Epidermal melanocyte (primary cell): ENCODE measurements around the gene PMEPA1.

Experiments used
- DNase-seq: peaks from one replicate; pipeline ENCODE4 v3.0.0; 2011; ENCODE audit warnings: low spot score; ENCODE audit not compliant: insufficient read length

Gene PMEPA1

DNA sequence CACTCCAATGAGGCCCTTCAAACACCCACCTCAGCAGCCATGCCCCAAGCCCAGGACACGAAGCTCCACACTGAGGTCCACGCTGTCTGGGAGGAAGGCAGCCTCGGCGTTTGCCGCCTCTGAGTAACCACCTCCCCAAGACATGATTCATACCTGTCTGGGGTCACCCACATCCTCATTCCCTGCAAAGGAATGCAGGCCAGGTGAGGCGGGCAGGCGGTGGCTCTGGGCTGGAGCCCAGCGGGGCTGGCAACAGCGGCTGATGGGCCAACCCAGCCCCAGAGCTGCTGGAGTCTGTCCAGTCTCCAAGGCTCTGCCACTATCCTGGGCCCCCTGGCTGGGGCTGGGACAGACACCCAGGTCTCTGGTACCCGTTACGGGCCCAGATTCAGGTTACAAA is 14.8 kb downstream of the PMEPA1 start:
- no peak for DNase-seq

- DNase-seq, result no peak
Measured at GRCh38 chr20:57694481-57694880, 15.3 kb downstream of the PMEPA1 start.

GRCh38 chr20:57693670-57694329 is 16.0 kb downstream of the PMEPA1 start:
- no peak for DNase-seq

DNA sequence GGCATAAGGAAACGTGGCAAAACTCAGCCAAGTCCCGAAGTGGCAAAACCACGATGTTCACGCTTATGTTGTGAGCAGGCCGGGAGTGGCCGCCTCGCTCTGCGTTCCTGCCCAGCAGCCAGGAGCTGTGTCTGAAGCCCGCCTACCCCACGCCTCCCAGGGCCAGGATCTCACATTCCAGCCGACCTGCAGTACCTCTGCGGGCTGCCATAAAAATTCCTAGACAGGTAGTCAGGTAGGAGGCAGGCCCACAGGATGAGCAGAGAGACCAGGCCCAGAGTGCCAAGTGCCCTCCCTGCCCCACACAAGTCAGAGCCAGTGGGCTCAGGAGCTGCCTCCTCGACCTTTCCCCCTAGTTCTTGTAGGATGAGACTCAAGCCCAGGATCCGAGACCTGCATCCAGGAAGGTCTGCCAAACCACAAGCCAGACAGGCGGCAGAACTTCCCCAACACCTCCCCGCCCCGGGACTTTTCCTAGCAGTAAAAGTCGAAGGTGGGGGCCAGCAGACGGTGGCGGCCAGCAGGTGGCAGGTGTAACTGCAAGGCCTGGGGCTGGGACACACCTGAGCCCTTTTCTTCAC is 16.7 kb downstream of the PMEPA1 start:
- no peak for DNase-seq

DNA sequence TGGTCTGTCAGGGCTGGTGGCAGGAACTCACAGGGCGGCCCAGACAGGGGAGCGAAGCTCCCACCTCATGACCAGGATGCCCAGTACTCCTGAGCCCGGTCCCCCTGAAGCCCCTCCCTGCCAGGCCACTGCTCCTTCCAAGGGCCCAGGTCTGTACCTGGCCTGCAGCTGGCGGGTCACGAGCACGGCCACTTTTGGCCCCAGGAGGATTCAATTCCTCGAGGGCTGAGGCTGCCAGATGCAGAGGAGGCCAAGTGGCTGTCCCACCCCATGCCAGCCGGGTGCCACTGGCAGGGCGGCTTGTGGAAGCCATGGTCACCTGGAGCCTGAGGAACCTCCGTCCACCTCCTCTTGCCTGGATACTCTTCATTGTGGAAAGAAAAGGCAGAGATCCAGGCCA is 17.4 kb downstream of the PMEPA1 start:
- no peak for DNase-seq

DNA sequence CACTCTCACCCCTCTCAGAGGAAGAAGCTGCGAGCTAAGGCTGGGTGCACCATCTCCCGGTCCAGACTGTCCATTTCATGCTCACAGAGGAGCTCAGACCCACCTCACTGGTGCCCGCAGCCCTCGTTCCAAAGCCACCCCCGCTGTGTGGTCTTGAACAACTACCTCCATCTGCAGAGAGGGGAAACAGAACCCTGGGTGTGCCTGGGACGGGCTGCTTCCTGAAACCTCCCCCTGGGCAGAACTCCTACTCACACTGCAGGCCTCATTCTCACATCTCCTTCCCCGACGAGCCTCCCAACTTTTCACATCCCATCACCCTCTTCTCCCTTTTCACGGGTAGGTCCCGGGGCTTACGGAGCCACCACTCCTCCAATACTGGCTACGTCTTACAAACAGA is 18.1 kb downstream of the PMEPA1 start:
- DNase-seq, result no peak

GRCh38 chr20:57690525-57690924 is 19.3 kb downstream of the PMEPA1 start:
- no peak for DNase-seq

DNA sequence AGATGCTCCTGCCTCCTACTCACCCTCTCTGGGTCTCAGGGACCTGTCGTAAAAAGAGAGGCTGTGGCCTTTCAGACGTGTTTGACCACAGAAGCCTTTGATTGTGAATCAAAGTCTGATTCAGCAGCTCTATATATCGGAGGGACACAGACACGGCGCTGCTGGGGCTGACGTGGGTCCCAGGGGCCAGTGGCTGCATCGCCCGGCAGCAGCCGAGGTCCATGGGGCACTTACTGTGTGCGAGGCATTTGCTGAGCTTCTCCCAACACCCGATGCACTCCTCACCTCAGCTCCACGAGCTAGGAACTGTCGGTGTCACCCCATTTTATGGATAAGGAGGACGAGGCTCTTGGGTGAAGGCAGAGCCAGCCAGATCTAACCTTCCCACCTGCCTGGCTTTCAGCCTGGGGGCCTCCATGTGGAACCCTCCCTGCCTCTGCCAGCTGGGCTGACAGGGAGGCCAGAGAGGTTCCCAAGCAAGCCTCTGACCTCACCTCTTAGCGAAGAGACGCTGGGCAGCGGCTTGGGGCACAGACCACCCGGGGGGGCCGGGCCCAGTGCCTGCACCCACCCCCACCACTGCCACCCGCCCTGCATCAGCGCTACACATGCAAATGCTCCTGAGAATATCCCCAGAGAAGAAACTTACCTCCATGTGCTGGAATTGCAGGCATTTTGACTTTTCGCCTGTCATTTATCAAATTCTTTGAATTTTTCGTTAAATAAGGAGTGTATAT is 19.9 kb downstream of the PMEPA1 start:
- no peak for DNase-seq

DNA sequence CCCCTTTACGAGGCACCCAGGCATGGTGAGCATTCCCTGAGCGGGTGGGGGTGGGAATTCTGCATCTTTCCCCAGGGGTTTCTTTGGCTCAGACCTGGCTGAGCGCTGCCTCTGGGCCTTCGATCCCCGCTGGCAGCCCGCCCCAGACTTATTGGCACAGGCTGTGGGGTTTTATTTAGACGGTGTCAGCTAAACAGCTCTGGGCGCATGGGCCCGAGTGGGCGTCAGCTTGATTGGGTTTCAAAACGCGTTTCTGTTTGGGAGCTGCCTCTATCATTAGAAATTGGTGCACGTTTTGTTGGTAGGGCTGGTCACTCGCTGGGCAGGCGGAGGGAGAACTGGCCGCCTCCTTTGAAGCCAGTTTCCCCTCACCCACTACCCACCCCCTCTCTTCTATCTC is 21.0 kb downstream of the PMEPA1 start:
- DNase-seq, result no peak

DNA sequence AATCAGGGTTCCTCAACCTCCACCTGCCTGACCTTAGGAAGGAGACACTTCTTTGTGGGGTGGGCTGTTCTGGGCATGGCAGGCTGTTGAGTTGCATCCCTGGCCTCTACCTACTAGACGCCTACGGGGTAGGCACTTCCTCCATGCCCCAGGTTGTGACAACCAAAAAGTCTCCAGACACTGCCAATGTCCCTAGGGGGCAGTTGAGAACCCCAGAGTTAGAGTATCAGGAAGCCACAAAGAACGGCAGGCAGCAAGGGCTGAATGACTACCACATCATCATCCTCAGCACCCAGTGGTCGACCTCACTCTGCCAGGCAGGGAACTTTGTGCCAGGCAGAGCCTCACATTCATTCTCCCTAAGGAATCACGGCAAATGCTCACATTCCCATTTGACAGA is 21.5 kb downstream of the PMEPA1 start:
- no peak for DNase-seq

DNA sequence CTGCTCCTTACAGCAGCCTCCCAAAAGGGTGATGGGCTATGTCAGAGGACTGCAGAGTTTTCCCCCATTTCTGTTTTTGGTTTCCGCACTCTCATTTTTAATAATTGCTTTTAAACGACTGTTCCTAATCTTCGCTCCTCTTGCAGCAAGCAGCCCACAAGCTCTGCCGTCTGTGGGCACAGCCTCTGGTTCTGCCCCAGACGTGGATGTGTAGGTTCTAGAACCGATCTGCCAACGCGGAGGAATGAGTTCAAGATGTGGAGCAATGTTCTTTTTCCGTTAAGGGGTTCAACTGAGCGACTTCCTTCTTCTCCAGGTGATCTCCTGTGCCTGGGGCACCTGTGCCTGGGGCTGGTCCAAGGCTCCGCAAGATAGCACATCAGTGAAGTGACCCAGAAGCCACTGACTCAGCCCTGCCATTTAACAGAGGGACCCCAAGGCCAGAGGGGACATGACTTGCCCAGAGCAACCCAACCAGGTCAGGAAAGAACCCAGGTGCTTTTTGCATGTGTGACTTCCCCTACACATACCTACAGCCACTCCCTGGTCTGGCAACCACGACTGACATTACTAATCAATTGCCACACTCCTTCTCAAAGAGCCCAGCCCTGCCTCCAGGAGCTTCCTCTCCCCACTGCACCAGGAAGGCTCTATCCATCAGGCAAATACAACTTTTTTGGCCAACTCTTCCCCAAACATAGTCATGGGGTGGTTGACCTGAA is 22.7 kb downstream of the PMEPA1 start:
- no peak for DNase-seq

GRCh38 chr20:57685146-57685758 is 24.6 kb downstream of the PMEPA1 start:
- DNase-seq, result peak; percentile 81

GRCh38 chr20:57684808-57685140 is 25.0 kb downstream of the PMEPA1 start:
- no peak for DNase-seq

DNA sequence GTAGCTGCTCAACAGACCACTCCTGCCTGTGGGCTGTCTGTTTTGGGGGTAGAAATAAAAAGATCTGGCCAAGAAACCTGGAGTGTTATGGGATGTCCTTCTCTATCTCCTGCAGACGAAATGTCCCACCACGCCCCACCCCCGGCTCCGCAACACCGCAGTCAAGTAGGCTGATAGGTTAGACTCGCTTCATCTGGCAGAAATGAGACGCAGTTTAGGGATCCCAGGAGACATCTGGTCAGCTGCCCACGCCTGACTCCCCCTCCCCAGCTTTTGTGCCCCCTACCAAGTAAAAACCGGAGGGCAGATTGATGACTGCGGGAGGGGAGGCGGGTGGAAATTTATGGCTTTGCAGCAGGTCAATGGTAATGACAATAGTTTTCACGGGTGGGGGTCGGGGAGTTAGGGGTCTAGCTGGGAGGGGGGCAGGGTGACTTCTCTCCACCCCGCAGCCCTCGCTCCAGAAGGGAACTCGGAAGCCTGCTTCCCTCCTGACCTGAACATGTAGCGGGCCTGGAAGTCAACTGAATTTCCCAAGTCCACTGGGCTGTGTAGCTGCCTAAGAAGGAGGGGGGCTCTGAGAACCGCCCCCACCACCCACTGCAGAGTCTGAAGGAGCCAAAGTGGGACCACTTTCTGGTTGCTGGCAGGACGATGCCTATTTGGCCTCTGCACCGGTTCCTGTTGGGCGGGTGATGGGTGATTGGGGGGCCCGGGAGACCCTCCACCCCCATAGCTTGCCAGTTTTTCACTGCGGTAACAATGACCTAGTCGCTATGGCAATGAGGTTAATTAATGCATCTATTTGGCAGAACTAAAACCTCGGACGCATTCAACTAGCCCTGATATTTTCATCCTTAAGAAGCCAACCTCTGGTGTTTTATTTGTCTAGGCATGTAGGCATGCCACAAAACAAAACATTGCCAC is 25.7 kb downstream of the PMEPA1 start:
- no peak for DNase-seq

- no peak for DNase-seq
Measured at GRCh38 chr20:57683287-57683686, 26.5 kb downstream of the PMEPA1 start.

GRCh38 chr20:57682184-57683101 is 27.4 kb downstream of the PMEPA1 start:
- no peak for DNase-seq

- no peak for DNase-seq
Measured at GRCh38 chr20:57680934-57681914, 28.6 kb downstream of the PMEPA1 start.

DNA sequence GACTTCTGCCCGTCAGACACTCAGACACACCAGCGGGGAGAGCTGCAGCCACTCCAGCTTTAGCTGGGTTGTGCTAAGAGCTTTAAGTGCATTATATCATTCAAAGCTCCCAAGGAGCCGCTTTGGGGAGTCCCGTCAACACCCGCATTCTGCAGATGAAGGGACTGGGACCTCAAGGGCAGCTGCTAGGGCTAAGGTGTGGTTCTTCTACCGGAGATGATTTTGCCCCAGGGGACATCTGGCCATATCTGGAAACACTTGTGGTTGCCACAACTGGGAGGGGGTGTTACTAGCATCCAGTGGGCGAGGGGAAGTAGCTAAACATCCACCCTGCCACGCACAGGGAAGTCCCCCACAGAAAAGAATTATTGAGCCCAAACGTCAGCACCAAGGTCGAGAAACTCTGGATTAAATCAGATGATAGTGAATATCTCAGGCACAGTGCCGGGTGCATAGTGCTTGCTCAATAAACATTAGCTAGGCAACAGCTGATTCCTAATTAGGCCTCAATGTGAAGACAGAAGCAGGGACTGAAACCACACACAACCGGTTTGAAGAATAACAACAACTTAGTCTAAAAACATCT is 29.6 kb downstream of the PMEPA1 start:
- no peak for DNase-seq
